Keratinocyte (primary cell): Measurements from ENCODE around the gene CCND2. TPM values are rescaled to one million over a fixed set of nuclear protein-coding genes. Genes with fewer than 3 reads are reported as not detected.

ENCODE experiments used
- DNase-seq: peaks from one replicate; pipeline ENCODE4 v3.0.0-alpha.2; 2011; ENCODE audit warnings: low read depth, missing footprints, low spot score
- FAIRE-seq: peaks from 2 replicates; lab custom pipeline; 2011; peaks lifted over from hg19 to GRCh38; lab: Jason Lieb, UNC
- H2AFZ ChIP-seq: 2 replicates; pipeline ENCODE4 v1.6.0; 2012; ENCODE audit warnings: low read length, control low read depth, inconsistent platforms; ENCODE audit not compliant: control insufficient read depth
- H3K27ac ChIP-seq: 2 replicates; pipeline ENCODE4 v1.5.1; 2011; ENCODE audit warnings: low read length; ENCODE audit not compliant: control insufficient read depth, insufficient read depth
- H3K27me3 ChIP-seq: 3 replicates; pipeline ENCODE4 v1.6.0; 2011; ENCODE audit warnings: low read length; ENCODE audit not compliant: control insufficient read depth, insufficient read depth; ENCODE audit errors: extremely low read depth
- H3K36me3 ChIP-seq, 2 experiments: 2 replicates in 1 of 2; 3 replicates in 1 of 2; pipeline ENCODE4 v1.5.1; 2011; ENCODE audit warnings: low read length in 2 of 2, mild to moderate bottlenecking in 1 of 2; ENCODE audit not compliant: control insufficient read depth in 2 of 2, insufficient read depth in 2 of 2; ENCODE audit errors: extremely low read depth in 1 of 2
- H3K4me1 ChIP-seq: 3 replicates; pipeline ENCODE4 v1.5.1; 2011; ENCODE audit warnings: low read length; ENCODE audit not compliant: control insufficient read depth, insufficient read depth; ENCODE audit errors: extremely low read depth
- H3K4me2 ChIP-seq: 3 replicates; pipeline ENCODE4 v1.6.0; 2011; ENCODE audit warnings: low read depth, low read length; ENCODE audit not compliant: control insufficient read depth, insufficient read depth; ENCODE audit errors: extremely low read depth
- H3K4me3 ChIP-seq, 3 experiments: fragments of 200-600 bp in 1 of 3; sonication (generic) in 1 of 3; 2 replicates in 2 of 3; 3 replicates in 1 of 3; pipeline ENCODE4 v1.5.1; 2011 to 2016; ENCODE audit warnings: low read length in 3 of 3, mild to moderate bottlenecking in 3 of 3, control low read depth in 2 of 3, inconsistent platforms in 1 of 3, low read depth in 1 of 3, mixed read lengths in 1 of 3, mixed run types in 1 of 3, moderate library complexity in 1 of 3; ENCODE audit not compliant: control insufficient read depth in 2 of 3, insufficient read depth in 2 of 3; ENCODE audit errors: extremely low read depth in 1 of 3
- H3K79me2 ChIP-seq: 2 replicates; pipeline ENCODE4 v1.6.0; 2012; ENCODE audit warnings: low read length; ENCODE audit not compliant: control insufficient read depth, insufficient read depth
- H3K9ac ChIP-seq: 3 replicates; pipeline ENCODE4 v1.6.0; 2011; ENCODE audit warnings: low read length; ENCODE audit not compliant: control insufficient read depth, insufficient read depth; ENCODE audit errors: extremely low read depth
- H3K9me1 ChIP-seq: 3 replicates; pipeline ENCODE4 v1.6.0; 2011; ENCODE audit warnings: low read length; ENCODE audit not compliant: control insufficient read depth, insufficient read depth; ENCODE audit errors: extremely low read depth
- H3K9me3 ChIP-seq: 2 replicates; pipeline ENCODE4 v1.5.1; 2012; ENCODE audit warnings: low read depth, low read length; ENCODE audit not compliant: control insufficient read depth
- H4K20me1 ChIP-seq: 3 replicates; pipeline ENCODE4 v1.6.0; 2011; ENCODE audit warnings: low read length; ENCODE audit not compliant: control insufficient read depth, insufficient read depth; ENCODE audit errors: extremely low read depth
- CTCF ChIP-seq, 3 experiments: IDR thresholded peaks in 1 of 3; conservative IDR thresholded peaks in 1 of 3; optimal IDR thresholded peaks in 1 of 3; 2 replicates in 2 of 3; 3 replicates in 1 of 3; pipeline versions ENCODE3 to v1.5.1; 2011; ENCODE audit warnings: low read length in 3 of 3, mild to moderate bottlenecking in 3 of 3, moderate library complexity in 2 of 3, control low read depth in 1 of 3, inconsistent platforms in 1 of 3; ENCODE audit not compliant: insufficient read depth in 2 of 3; ENCODE audit errors: extremely low read depth in 1 of 3
- EZH2 ChIP-seq: IDR thresholded peaks from one replicate; pipeline ENCODE4 v1.6.1; 2012; ENCODE audit warnings: inconsistent platforms, mild to moderate bottlenecking, low read length, moderate library complexity
- dilution Hi-C: fragments of 300-500 bp; cut with MboI; formaldehyde crosslinking; loops from one replicate; pipeline ENCODE4 v1.7.0; 2020; ENCODE audit warnings: low sequenced_read_pairs; ENCODE audit not compliant: extremely low pct_ligation_motif_present
- polyA plus RNA-seq, 5 experiments: library from polyadenylated mRNA; depleted of rRNA in 3 of 5; stranded (reverse) in 3 of 5; stranded (forward) in 1 of 5; unstranded in 1 of 5; fragments of >200 nt; gene quantifications; 1 replicate in 1 of 5; 2 replicates in 3 of 5; 3 replicates in 1 of 5; pipeline versions ENCODE4 v1.2.1 to v1.2.3, GENCODE V29; 2011 to 2012; ENCODE audit warnings: missing spikeins in 2 of 5, low read depth in 1 of 5, low replicate concordance in 1 of 5

CCND2 gene
- polyA plus RNA-seq, 1 donor (not counting 4 experiments of a cell fraction or from before 2014, with no cell fraction given), result 324 TPM

GRCh38 chr12:4280351-4281163 is 7.0 kb downstream of the CCND2 start:
- H2AFZ ChIP-seq, result no peak overlapping the region
- peaks cover 26% of the 10 kb centered on the region for H3K4me1 ChIP-seq
- dilution Hi-C loops, result no loop called here
- H4K20me1 ChIP-seq, result peaks cover 79% of the 10 kb centered on the region
- no peak overlapping the region for H3K4me2 ChIP-seq
- FAIRE-seq (no peak), DNase-seq (no peak)
- no peak overlapping the region for H3K27ac ChIP-seq
- H3K36me3 ChIP-seq, result peaks cover 73 to 92% of the 10 kb centered on the region in 2 experiments
- H3K27me3 ChIP-seq, result no peaks in the 10 kb centered on the region
- no peaks in the 10 kb centered on the region for H3K9me3 ChIP-seq
- H3K9me1 ChIP-seq, result no peaks in the 10 kb centered on the region
- TF ChIP-seq EZH2 (no peak), CTCF (optimal IDR thresholded peaks at IDR 0.05 in 1 of 3, IDR thresholded peaks at IDR 0.05 in 1 of 3, conservative IDR thresholded peaks at IDR 0.05 in 1 of 3; ENCODE audit: extremely low read depth in 1 of 3, insufficient read depth in 2 of 3, low read length in 3 of 3) (no peak)
- H3K4me3 ChIP-seq, result no peak overlapping the region
- peak overlapping the region; percentile 9 for H3K9ac ChIP-seq
- peaks cover 98% of the 10 kb centered on the region for H3K79me2 ChIP-seq

GRCh38 chr12:4281173-4281654 is 7.7 kb downstream of the CCND2 start:
- no peaks in the 10 kb centered on the region for H3K27me3 ChIP-seq
- FAIRE-seq (no peak), DNase-seq (no peak)
- no peak overlapping the region for H3K4me3 ChIP-seq
- no peak overlapping the region for H3K9ac ChIP-seq
- dilution Hi-C loops, result no loop called here
- no peak overlapping the region for H2AFZ ChIP-seq
- H3K4me2 ChIP-seq, result no peak overlapping the region
- no peaks in the 10 kb centered on the region for H3K9me1 ChIP-seq
- H3K79me2 ChIP-seq, result peaks cover 98% of the 10 kb centered on the region
- H4K20me1 ChIP-seq, result peaks cover 85% of the 10 kb centered on the region
- H3K27ac ChIP-seq, result no peak overlapping the region
- H3K9me3 ChIP-seq, result no peaks in the 10 kb centered on the region
- peaks cover 22% of the 10 kb centered on the region for H3K4me1 ChIP-seq
- TF ChIP-seq EZH2, result no peak
- no peak for TF ChIP-seq CTCF (optimal IDR thresholded peaks at IDR 0.05 in 1 of 3, IDR thresholded peaks at IDR 0.05 in 1 of 3, conservative IDR thresholded peaks at IDR 0.05 in 1 of 3; ENCODE audit: extremely low read depth in 1 of 3, insufficient read depth in 2 of 3, low read length in 3 of 3)
- peaks cover 77 to 92% of the 10 kb centered on the region in 2 experiments for H3K36me3 ChIP-seq
